Measurements from ENCODE around the gene LRRK1. TPM values are rescaled to one million over a fixed set of nuclear protein-coding genes. Genes with fewer than 3 reads are reported as not detected.
A peak's percentile ranks its signal among the peaks of the same experiment; 100 is the strongest.

LRRK1 gene
- total and polyA plus RNA-seq, 2 donors (not counting 1 experiment from before 2014, with no cell fraction given) = 19.8 to 53.0 TPM

DNA sequence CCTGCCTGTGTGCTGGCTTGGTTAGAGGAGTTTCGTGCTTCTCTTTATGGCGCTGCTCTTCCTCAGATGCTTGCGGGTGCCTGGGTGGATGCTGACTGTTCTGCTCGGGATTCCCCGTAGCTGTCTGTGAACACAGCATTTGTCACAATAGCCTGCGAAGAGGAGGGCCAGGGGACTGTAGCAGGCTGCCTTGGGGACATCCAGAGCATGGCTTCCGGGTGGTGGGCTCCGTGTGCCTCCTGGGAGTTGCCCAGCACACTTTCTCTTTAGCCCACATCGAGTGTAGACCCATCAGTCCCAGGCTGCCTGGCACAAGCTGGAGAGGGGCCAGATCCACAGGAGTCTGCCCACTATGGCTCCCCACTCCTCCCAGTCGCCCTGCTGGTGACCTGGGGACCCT lies 22.4 kb downstream of the LRRK1 start:
- DNase-seq = peak; percentile 37
- H3K36me3 ChIP-seq (replicated peaks in 1 of 2; ENCODE audit: control extremely low read depth in 1 of 2, control insufficient read depth in 1 of 2, extremely low read depth in 1 of 2, insufficient read depth in 2 of 2, low read length in 1 of 2) = no peaks in the 10 kb centered on the region
- peak overlapping the region; percentile 9 for H3K4me2 ChIP-seq (replicated peaks; ENCODE audit: low read depth, low read length, poor library complexity, severe bottlenecking)
- Mint-ChIP-seq H3K27me3 (no peaks in the 10 kb centered on the region), H3K9me3 (ENCODE audit: insufficient read depth) (no peaks in the 10 kb centered on the region), H3K4me1 (peaks cover 23% of the 10 kb centered on the region), H3K27ac (no peak overlapping the region), H3K4me3 (no peak overlapping the region)
- no peaks in the 10 kb centered on the region for H3K9me3 ChIP-seq (ENCODE audit: control extremely low read depth in 1 of 3, control insufficient read depth in 2 of 3, insufficient read depth in 1 of 3, low read length in 2 of 3)
- peaks cover 5% of the 10 kb centered on the region for H4K20me1 ChIP-seq (ENCODE audit: control insufficient read depth, insufficient read depth, low read length, poor library complexity, severe bottlenecking)
- H3K27ac ChIP-seq (ENCODE audit: low read length in 2 of 2) = peak overlapping the region in 1 of 2 donors; percentile 13
- TF ChIP-seq, protein P1, sequence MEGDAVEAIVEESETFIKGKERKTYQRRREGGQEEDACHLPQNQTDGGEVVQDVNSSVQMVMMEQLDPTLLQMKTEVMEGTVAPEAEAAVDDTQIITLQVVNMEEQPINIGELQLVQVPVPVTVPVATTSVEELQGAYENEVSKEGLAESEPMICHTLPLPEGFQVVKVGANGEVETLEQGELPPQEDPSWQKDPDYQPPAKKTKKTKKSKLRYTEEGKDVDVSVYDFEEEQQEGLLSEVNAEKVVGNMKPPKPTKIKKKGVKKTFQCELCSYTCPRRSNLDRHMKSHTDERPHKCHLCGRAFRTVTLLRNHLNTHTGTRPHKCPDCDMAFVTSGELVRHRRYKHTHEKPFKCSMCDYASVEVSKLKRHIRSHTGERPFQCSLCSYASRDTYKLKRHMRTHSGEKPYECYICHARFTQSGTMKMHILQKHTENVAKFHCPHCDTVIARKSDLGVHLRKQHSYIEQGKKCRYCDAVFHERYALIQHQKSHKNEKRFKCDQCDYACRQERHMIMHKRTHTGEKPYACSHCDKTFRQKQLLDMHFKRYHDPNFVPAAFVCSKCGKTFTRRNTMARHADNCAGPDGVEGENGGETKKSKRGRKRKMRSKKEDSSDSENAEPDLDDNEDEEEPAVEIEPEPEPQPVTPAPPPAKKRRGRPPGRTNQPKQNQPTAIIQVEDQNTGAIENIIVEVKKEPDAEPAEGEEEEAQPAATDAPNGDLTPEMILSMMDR (IDR thresholded peaks at IDR 0.05) = no peak
- TF ChIP-seq EZH2 (IDR thresholded peaks at IDR 0.05; ENCODE audit: borderline replicate concordance, insufficient read depth, low read depth, low read length, poor library complexity, severe bottlenecking) = no peak
- H2AFZ ChIP-seq (ENCODE audit: insufficient read depth, low read depth, low read length, poor library complexity, severe bottlenecking) = no peak overlapping the region
- H3K79me2 ChIP-seq (ENCODE audit: control insufficient read depth, insufficient read depth, low read length) = peaks cover 28% of the 10 kb centered on the region
- no peak overlapping the region for H3K4me3 ChIP-seq (ENCODE audit: control extremely low read depth in 1 of 5, extremely low read depth in 1 of 5, insufficient read depth in 1 of 5, low read depth in 2 of 5, low read length in 4 of 5)
- ATAC-seq (ENCODE audit: low read depth) = peak; percentile 48
- intact Hi-C loops (cut with micrococcal nuclease) = loop anchor here (2.0 to 5.0 kb wide), 2 partner anchors 15 to 36 kb away; no protein-coding TSS in a partner anchor
- no peaks in the 10 kb centered on the region for H3K27me3 ChIP-seq (replicated peaks in 1 of 4; ENCODE audit: control extremely low read depth in 1 of 4, control insufficient read depth in 3 of 4, insufficient read depth in 4 of 4, low read length in 3 of 4)
- CTCF ChIA-PET = interaction anchor here (0.9 to 4.1 kb wide), 5 partner anchors 21 to 317 kb away, joined by 3 to 30 read pairs (median 6); no protein-coding TSS in a partner anchor
- no peak overlapping the region for H3K9ac ChIP-seq (ENCODE audit: low read length)
- WGBS (ENCODE audit: insufficient coverage) = 81% methylated on average over 10 of the region's 10 CpGs
- POLR2A ChIA-PET = interaction anchor here (1.2 to 1.4 kb wide), 2 partner anchors 12 to 20 kb away, joined by 3 to 4 read pairs; no protein-coding TSS in a partner anchor
- peaks cover 22 to 39% of the 10 kb centered on the region in 2 donors for H3K4me1 ChIP-seq (ENCODE audit: control insufficient read depth in 2 of 2, insufficient read depth in 2 of 2, low read length in 2 of 2)

GRCh38 chr15:100942656-100943425 lies 23.7 kb downstream of the LRRK1 start:
- intact Hi-C loops (cut with micrococcal nuclease) = loop anchor here (5.0 kb wide), 1 partner anchor 34 kb away; no protein-coding TSS in a partner anchor
- Histone ChIP-seq H3K9ac (ENCODE audit: low read length) (no peak overlapping the region), H3K79me2 (ENCODE audit: control insufficient read depth, insufficient read depth, low read length) (peaks cover 27% of the 10 kb centered on the region), H3K36me3 (replicated peaks in 1 of 2; ENCODE audit: control extremely low read depth in 1 of 2, control insufficient read depth in 1 of 2, extremely low read depth in 1 of 2, insufficient read depth in 2 of 2, low read length in 1 of 2) (peaks cover 0 to 2% of the 10 kb centered on the region in 2 experiments), H2AFZ (ENCODE audit: insufficient read depth, low read depth, low read length, poor library complexity, severe bottlenecking) (no peak overlapping the region), H3K4me1 (ENCODE audit: control insufficient read depth in 2 of 2, insufficient read depth in 2 of 2, low read length in 2 of 2) (peaks cover 22 to 40% of the 10 kb centered on the region in 2 donors), H4K20me1 (ENCODE audit: control insufficient read depth, insufficient read depth, low read length, poor library complexity, severe bottlenecking) (peaks cover 5% of the 10 kb centered on the region), H3K4me3 (ENCODE audit: control extremely low read depth in 1 of 5, extremely low read depth in 1 of 5, insufficient read depth in 1 of 5, low read depth in 2 of 5, low read length in 4 of 5) (no peak overlapping the region), H3K27ac (ENCODE audit: low read length in 2 of 2) (no peak overlapping the region), H3K27me3 (replicated peaks in 1 of 4; ENCODE audit: control extremely low read depth in 1 of 4, control insufficient read depth in 3 of 4, insufficient read depth in 4 of 4, low read length in 3 of 4) (no peaks in the 10 kb centered on the region), H3K9me3 (ENCODE audit: control extremely low read depth in 1 of 3, control insufficient read depth in 2 of 3, insufficient read depth in 1 of 3, low read length in 2 of 3) (no peaks in the 10 kb centered on the region), H3K4me2 (replicated peaks; ENCODE audit: low read depth, low read length, poor library complexity, severe bottlenecking) (no peak overlapping the region)
- H3K27ac Mint-ChIP-seq = no peak overlapping the region
- H3K4me3 Mint-ChIP-seq = peak overlapping the region; percentile 8
- ATAC-seq (ENCODE audit: low read depth) = no peak
- H3K27me3 Mint-ChIP-seq = no peaks in the 10 kb centered on the region
- ChIA-PET CTCF (interaction anchor here (0.7 to 4.1 kb wide), 4 partner anchors 22 to 262 kb away, joined by 7 to 30 read pairs (median 16); partner anchors contain the start of gene LRRK1), POLR2A (no interaction called here)
- no peaks in the 10 kb centered on the region for H3K9me3 Mint-ChIP-seq (ENCODE audit: insufficient read depth)
- 91% methylated on average over 9 of the region's 10 CpGs for WGBS (ENCODE audit: insufficient coverage)
- TF ChIP-seq, protein P1 (IDR thresholded peaks at IDR 0.05) = no peak
- no peak for TF ChIP-seq EZH2 (IDR thresholded peaks at IDR 0.05; ENCODE audit: borderline replicate concordance, insufficient read depth, low read depth, low read length, poor library complexity, severe bottlenecking)
- DNase-seq = no peak
- H3K4me1 Mint-ChIP-seq = peaks cover 27% of the 10 kb centered on the region
